Stimulated activated naive CD8-positive, alpha-beta T cell treated with anti-CD3 and anti-CD28 coated beads, Interleukin-15, amount 100 ng/mL, for 72 hours (primary cell): Measurements from ENCODE around the gene UBD.

Experiments used
- ATAC-seq: fragments of 150-1000 bp; cut with Tn5 transposase; 2 replicates; pipeline ENCODE4 v1.10.0; 2021; ENCODE audit warnings: mild to moderate bottlenecking, moderate library complexity
- DNase-seq, 2 donors: peaks; one replicate each; pipeline ENCODE4 v3.0.0; 2021 to 2022
- H3K27ac Mint-ChIP-seq, 2 donors: one replicate each; pipeline ENCODE4 v1.8.0; 2022; ENCODE audit warnings: mild to moderate bottlenecking in 2 of 2, mixed read lengths in 2 of 2, moderate library complexity in 2 of 2
- H3K27me3 Mint-ChIP-seq: one replicate; pipeline ENCODE4 v1.8.0; 2022; ENCODE audit warnings: mixed read lengths
- H3K4me1 Mint-ChIP-seq: one replicate; pipeline ENCODE4 v1.8.0; 2022; ENCODE audit warnings: mild to moderate bottlenecking, mixed read lengths
- H3K4me3 Mint-ChIP-seq, 2 donors: one replicate each; pipeline ENCODE4 v1.8.0; 2022; ENCODE audit warnings: mild to moderate bottlenecking in 2 of 2, mixed read lengths in 2 of 2, moderate library complexity in 1 of 2
- H3K9me3 Mint-ChIP-seq, 2 donors: one replicate each; pipeline ENCODE4 v1.8.0; 2022; ENCODE audit warnings: mixed read lengths in 2 of 2

The UBD gene

GRCh38 chr6:29559524-29560287 is at the start of gene UBD:
Gene UBD (minus strand): TSS chr6:29559732. CDS start chr6:29559701, 31 bp downstream.
- no peak within 1 kb of the TSS for H3K27ac Mint-ChIP-seq
- peaks cover 63% of the 10 kb centered on the region for H3K27me3 Mint-ChIP-seq
- no peak for ATAC-seq
- H3K9me3 Mint-ChIP-seq: peaks cover 6 to 7% of the 10 kb centered on the region in 2 donors
- H3K4me3 Mint-ChIP-seq: peak within 1 kb of the TSS; percentile 7 to 52
- no peak for DNase-seq
- H3K4me1 Mint-ChIP-seq: peaks cover 41% of the 10 kb centered on the region

- DNase-seq (no peak), ATAC-seq (no peak)
- no peak overlapping the region for H3K27ac Mint-ChIP-seq
- H3K4me1 Mint-ChIP-seq: no peaks in the 10 kb centered on the region
- H3K9me3 Mint-ChIP-seq: no peaks in the 10 kb centered on the region
- no peaks in the 10 kb centered on the region for H3K27me3 Mint-ChIP-seq
- H3K4me3 Mint-ChIP-seq: no peak overlapping the region
Measured at GRCh38 chr6:29608131-29608530, 48.6 kb upstream of the UBD start.

- H3K4me3 Mint-ChIP-seq: no peak overlapping the region
- no peaks in the 10 kb centered on the region for H3K4me1 Mint-ChIP-seq
- DNase-seq (no peak), ATAC-seq (no peak)
- H3K27me3 Mint-ChIP-seq: no peaks in the 10 kb centered on the region
- H3K9me3 Mint-ChIP-seq: no peaks in the 10 kb centered on the region
- H3K27ac Mint-ChIP-seq: peak overlapping the region in 1 of 2 donors; percentile 16
Measured at GRCh38 chr6:29603930-29604329, 44.4 kb upstream of the UBD start.

DNA sequence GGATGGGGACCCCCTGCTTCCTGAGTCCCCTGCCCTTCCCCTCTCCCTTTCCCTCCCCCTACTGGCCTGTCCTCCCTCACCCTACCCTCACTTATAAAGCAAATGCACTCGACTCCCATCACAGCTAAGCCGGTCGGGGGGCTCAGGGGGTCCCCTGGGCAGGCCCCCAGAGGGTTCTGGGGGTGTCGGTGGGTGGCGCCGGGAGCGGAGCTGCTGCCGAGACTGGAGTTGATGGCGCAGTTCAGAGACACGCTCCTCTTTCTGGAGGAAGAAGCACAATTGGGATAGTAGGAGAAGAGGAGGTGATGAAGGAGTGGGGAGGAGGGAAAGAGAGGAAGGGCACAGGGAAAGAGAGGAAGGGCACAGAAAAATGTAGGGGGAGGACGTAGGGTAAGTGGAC is 43.9 kb upstream of the UBD start:
- DNase-seq (no peak), ATAC-seq (no peak)
- H3K4me1 Mint-ChIP-seq: no peaks in the 10 kb centered on the region
- H3K4me3 Mint-ChIP-seq: no peak overlapping the region
- H3K27ac Mint-ChIP-seq: no peak overlapping the region
- no peaks in the 10 kb centered on the region for H3K27me3 Mint-ChIP-seq
- H3K9me3 Mint-ChIP-seq: no peaks in the 10 kb centered on the region

GRCh38 chr6:29602564-29603361 is 43.2 kb upstream of the UBD start:
- peak; percentile 39 for ATAC-seq
- Mint-ChIP-seq H3K4me1 (no peaks in the 10 kb centered on the region), H3K27me3 (no peaks in the 10 kb centered on the region), H3K9me3 (no peaks in the 10 kb centered on the region), H3K4me3 (no peak overlapping the region), H3K27ac (no peak overlapping the region)
- no peak for DNase-seq

- no peaks in the 10 kb centered on the region for H3K9me3 Mint-ChIP-seq
- DNase-seq (no peak), ATAC-seq (no peak)
- H3K27me3 Mint-ChIP-seq: no peaks in the 10 kb centered on the region
- no peak overlapping the region for H3K27ac Mint-ChIP-seq
- H3K4me1 Mint-ChIP-seq: no peaks in the 10 kb centered on the region
- no peak overlapping the region for H3K4me3 Mint-ChIP-seq
Measured at GRCh38 chr6:29598172-29598747, 38.7 kb upstream of the UBD start.

DNA sequence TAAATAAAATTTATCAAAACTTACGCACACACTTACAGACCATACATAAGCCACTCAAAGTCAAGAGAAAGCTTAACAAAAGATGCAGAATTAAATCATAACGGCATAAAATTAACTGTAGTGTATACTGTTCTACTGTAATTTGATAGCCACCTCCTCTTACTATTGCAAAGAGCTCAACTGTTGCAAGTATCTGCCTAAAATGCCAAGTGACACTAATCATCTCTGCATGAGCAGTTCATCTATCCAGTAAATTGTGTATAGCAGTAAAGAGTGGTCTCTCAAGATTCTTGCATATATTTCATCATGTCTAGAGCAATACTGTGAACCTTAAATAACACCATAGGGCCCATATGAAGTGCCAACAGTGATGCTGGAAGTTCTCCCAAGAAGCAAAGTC is 37.7 kb upstream of the UBD start:
- no peak overlapping the region for H3K27ac Mint-ChIP-seq
- no peak overlapping the region for H3K4me3 Mint-ChIP-seq
- H3K9me3 Mint-ChIP-seq: no peaks in the 10 kb centered on the region
- H3K27me3 Mint-ChIP-seq: no peaks in the 10 kb centered on the region
- ATAC-seq (no peak), DNase-seq (no peak)
- H3K4me1 Mint-ChIP-seq: no peaks in the 10 kb centered on the region

GRCh38 chr6:29596381-29596900 is 36.9 kb upstream of the UBD start:
- Mint-ChIP-seq H3K27me3 (peaks cover 2% of the 10 kb centered on the region), H3K4me3 (no peak overlapping the region), H3K9me3 (no peaks in the 10 kb centered on the region), H3K27ac (no peak overlapping the region), H3K4me1 (no peaks in the 10 kb centered on the region)
- no peak for ATAC-seq
- no peak for DNase-seq

DNA sequence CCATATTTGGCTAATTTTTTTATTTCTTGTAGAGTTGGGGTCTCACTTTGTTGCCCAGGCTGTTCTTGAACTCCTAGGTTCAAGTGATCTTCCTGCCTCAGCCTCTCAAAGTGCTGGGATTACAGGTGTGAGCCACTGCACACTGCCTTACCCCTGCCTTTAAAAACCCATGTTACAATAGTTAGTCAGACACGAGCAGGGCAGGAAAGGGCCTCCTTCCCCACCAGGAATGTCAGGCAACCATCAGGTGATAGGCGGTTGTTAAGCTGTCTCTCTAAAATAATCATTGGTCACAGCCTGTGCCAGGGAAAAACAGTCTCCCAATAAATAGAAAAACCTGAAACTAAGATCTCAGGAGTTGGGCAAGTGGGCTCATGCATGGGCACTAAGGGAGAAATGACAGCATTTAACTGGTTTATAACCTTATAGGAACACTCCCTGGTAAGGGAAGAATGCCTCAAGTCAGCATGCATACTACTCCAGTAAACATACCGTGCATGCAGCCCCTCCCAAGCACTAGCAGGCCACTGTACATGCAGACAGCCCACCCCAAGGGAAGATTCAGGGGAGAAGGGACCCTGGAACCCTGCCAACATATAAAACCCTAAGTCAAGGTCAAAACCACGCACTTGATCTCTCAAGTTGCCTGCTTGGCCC is 33.8 kb upstream of the UBD start:
- Mint-ChIP-seq H3K27ac (no peak overlapping the region), H3K27me3 (peaks cover 19% of the 10 kb centered on the region), H3K4me1 (no peaks in the 10 kb centered on the region), H3K9me3 (no peaks in the 10 kb centered on the region), H3K4me3 (no peak overlapping the region)
- DNase-seq (no peak), ATAC-seq (no peak)

DNA sequence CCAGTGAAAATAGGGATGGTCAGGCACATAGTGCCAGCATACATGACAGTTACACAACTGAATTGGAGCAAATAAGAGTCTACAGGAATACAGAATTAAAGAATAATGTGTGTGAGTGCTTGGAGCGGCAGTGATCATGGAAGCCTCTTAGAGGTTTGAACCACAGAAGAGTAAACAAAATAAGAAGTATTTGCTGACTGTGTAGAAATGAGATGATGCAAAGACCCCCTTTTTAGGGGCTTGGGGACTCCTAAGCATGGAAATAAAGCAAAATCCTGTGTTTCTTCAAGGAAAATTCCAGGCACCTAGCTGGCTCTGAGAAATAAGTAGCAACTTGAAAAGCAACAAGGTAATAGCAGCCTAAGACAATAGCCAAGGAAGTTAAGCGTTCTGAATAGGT is 32.1 kb upstream of the UBD start:
- Mint-ChIP-seq H3K9me3 (no peaks in the 10 kb centered on the region), H3K4me3 (no peak overlapping the region), H3K4me1 (no peaks in the 10 kb centered on the region), H3K27me3 (peaks cover 34% of the 10 kb centered on the region), H3K27ac (no peak overlapping the region)
- no peak for ATAC-seq
- no peak for DNase-seq

- DNase-seq (no peak), ATAC-seq (no peak)
- no peaks in the 10 kb centered on the region for H3K4me1 Mint-ChIP-seq
- peaks cover 37% of the 10 kb centered on the region for H3K27me3 Mint-ChIP-seq
- H3K27ac Mint-ChIP-seq: no peak overlapping the region
- no peaks in the 10 kb centered on the region for H3K9me3 Mint-ChIP-seq
- no peak overlapping the region for H3K4me3 Mint-ChIP-seq
Measured at GRCh38 chr6:29590218-29590808, 30.8 kb upstream of the UBD start.

DNA sequence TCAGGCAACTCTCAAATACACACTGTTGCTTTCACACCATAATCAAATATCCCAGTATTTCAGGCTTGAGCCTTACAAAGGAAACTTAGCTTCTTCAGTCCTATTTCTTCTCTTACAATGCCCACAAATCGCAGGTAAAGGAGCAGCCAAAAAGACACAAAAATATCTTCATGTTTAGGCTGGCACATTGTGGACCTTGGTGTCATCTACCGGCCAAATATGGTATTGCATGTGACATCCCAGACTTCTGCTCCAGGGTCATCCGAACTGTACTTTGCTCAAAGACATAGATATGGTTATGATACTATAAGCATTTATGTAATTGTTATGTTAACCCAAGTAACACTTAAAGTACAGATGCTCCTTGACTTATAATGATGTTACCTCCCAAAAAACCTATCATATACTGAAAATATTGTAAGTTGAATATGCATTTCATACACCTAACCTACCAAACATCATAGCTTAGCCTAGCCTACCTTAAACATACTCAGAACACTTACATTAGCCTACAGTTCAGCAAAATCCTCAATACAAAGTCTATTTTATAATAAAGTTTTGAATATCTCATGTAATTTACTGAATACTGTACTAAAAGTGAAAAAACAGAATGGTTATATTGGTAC is 30.0 kb upstream of the UBD start:
- peak; percentile 43 to 50 for DNase-seq
- no peaks in the 10 kb centered on the region for H3K9me3 Mint-ChIP-seq
- H3K27me3 Mint-ChIP-seq: peaks cover 45% of the 10 kb centered on the region
- no peak overlapping the region for H3K27ac Mint-ChIP-seq
- H3K4me1 Mint-ChIP-seq: no peaks in the 10 kb centered on the region
- peak; percentile 55 for ATAC-seq
- no peak overlapping the region for H3K4me3 Mint-ChIP-seq

- peaks cover 49% of the 10 kb centered on the region for H3K27me3 Mint-ChIP-seq
- ATAC-seq: no peak
Measured at GRCh38 chr6:29584821-29585220, 25.3 kb upstream of the UBD start, which contains the start of gene OR2H2. Gene OR2H2 (plus strand): TSS chr6:29585121. CDS start chr6:29587945, 2,824 bp downstream.

GRCh38 chr6:29577544-29577943 is 18.0 kb upstream of the UBD start:
- DNase-seq: no peak
- no peaks in the 10 kb centered on the region for H3K4me1 Mint-ChIP-seq
- H3K27me3 Mint-ChIP-seq: peaks cover 48% of the 10 kb centered on the region
- H3K9me3 Mint-ChIP-seq: no peaks in the 10 kb centered on the region
- no peak overlapping the region for H3K4me3 Mint-ChIP-seq
- no peak overlapping the region for H3K27ac Mint-ChIP-seq
- ATAC-seq: no peak

More at GRCh38 chr6:29584821-29585220, 25.3 kb upstream of the UBD start, which contains the start of gene OR2H2:
- no peaks in the 10 kb centered on the region for H3K4me1 Mint-ChIP-seq
- H3K9me3 Mint-ChIP-seq: no peaks in the 10 kb centered on the region
- H3K27ac Mint-ChIP-seq: no peak within 1 kb of the TSS
- H3K4me3 Mint-ChIP-seq: no peak within 1 kb of the TSS
- DNase-seq: no peak

DNA sequence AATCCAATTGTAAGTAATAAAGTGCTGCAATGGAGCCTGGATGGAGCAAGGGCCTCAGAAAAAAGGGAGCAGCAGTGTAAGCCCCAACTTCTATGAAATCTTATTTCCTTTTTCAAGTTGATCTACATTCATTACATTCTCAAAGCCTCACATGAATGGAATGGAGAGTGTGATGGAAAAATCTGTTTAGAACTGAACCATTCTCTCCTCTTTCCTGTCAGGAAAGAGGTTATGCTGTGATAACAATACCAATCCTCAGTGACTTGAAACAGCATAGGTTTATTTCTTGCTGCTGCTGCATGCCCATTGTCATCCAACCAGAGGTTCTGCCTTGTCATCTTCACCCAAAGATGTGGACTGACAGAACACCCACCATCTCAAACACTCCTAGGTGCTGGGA is 16.5 kb upstream of the UBD start:
- no peaks in the 10 kb centered on the region for H3K4me1 Mint-ChIP-seq
- no peaks in the 10 kb centered on the region for H3K9me3 Mint-ChIP-seq
- no peak for ATAC-seq
- H3K4me3 Mint-ChIP-seq: no peak overlapping the region
- peaks cover 60% of the 10 kb centered on the region for H3K27me3 Mint-ChIP-seq
- no peak overlapping the region for H3K27ac Mint-ChIP-seq
- no peak for DNase-seq
